Vagina (tissue), 2 donors: ENCODE results near the gene CETP. TPM values are rescaled to one million over a fixed set of nuclear protein-coding genes. Genes with fewer than 3 reads are reported as not detected.

Source experiments
- DNase-seq, 2 donors: peaks; one replicate each; pipeline ENCODE4 v3.0.0-alpha.2; 2017; ENCODE audit errors: extremely low spot score in 2 of 2
- H3K27ac ChIP-seq: fragments of 200-600 bp; sonication (generic); one replicate; pipeline ENCODE4 v1.5.1; 2019
- H3K27me3 ChIP-seq: fragments of 200-600 bp; sonication (generic); one replicate; pipeline ENCODE4 v1.5.1; 2019
- H3K36me3 ChIP-seq, 2 donors: fragments of 200-600 bp; sonication (generic); one replicate each; pipeline ENCODE4 v1.5.1; 2017 to 2019
- H3K4me1 ChIP-seq: fragments of 200-600 bp; sonication (generic); one replicate; pipeline ENCODE4 v1.5.1; 2019
- H3K4me3 ChIP-seq, 2 donors: fragments of 200-600 bp; sonication (generic); 1 replicate in 1 of 2; 2 replicates in 1 of 2; pipeline ENCODE4 v1.5.1; 2016 to 2019
- H3K9me3 ChIP-seq: fragments of 200-600 bp; sonication (generic); one replicate; pipeline ENCODE4 v1.5.1; 2019
- CTCF ChIP-seq, 3 experiments: fragments of 450-650 bp in 2 of 3; fragments of 200-600 bp in 1 of 3; sonication (generic) in 1 of 3; IDR thresholded peaks; one replicate each; pipeline ENCODE4 v1.5.1; 2017 to 2019; ENCODE audit warnings: antibody characterized with exemption in 3 of 3, mild to moderate bottlenecking in 2 of 3, moderate library complexity in 2 of 3
- POLR2A ChIP-seq, 2 donors: fragments of 450-650 bp; IDR thresholded peaks; one replicate each; pipeline ENCODE4 v1.6.1; 2017; ENCODE audit warnings: antibody characterized with exemption in 2 of 2, mild to moderate bottlenecking in 2 of 2, moderate library complexity in 2 of 2
- POLR2AphosphoS5 ChIP-seq, 2 donors: sonication (generic); formaldehyde crosslinking; IDR thresholded peaks; one replicate each; pipeline ENCODE4 v1.9.0; 2017; ENCODE audit warnings: antibody characterized with exemption in 2 of 2, mild to moderate bottlenecking in 2 of 2, low read depth in 1 of 2; ENCODE audit not compliant: insufficient read depth in 1 of 2
- intact Hi-C: fragments of 100-400 bp; cut with DNase I; formaldehyde crosslinking; loops from one replicate; pipeline ENCODE4 v1.15.1; 2023
- total RNA-seq: library from RNA; depleted of rRNA; stranded (reverse); fragments of >200 nt; gene quantifications from one replicate; pipeline ENCODE4 v1.2.3, GENCODE V29; 2016

The CETP gene
- total RNA-seq, 1 donor from 2014 or later: not detected

DNA sequence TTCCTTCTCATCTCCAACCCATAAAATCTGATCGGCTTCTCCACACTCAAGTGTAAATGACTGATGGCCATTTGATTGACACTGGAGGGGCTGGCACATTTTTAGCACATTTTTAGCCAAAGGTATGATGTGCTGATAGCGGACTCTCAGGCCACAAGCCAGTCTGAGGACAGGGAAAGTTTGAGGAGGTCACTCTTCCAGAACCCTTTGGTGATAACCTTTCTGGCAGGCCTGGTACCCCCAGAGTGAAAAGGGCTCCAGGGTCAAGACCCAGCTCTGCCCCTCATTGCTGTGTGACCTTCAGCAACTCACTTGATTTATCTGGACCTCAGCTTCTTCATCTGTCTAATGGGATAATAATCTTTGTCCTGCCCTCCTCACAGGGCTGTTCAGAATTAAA lies 25.9 kb downstream of the CETP start:
- H3K36me3 ChIP-seq: no peaks in the 10 kb centered on the region
- H3K9me3 ChIP-seq: no peaks in the 10 kb centered on the region
- no peaks in the 10 kb centered on the region for H3K27me3 ChIP-seq
- TF ChIP-seq CTCF (IDR thresholded peaks at IDR 0.05) (no peak), POLR2A (IDR thresholded peaks at IDR 0.05) (no peak), POLR2AphosphoS5 (IDR thresholded peaks at IDR 0.05; ENCODE audit: insufficient read depth in 1 of 2, low read depth in 1 of 2) (no peak)
- intact Hi-C loops: loop anchor here (5.0 kb wide), 1 partner anchor 55 kb away; the partner anchor contains the start of gene HERPUD1
- peaks cover 67% of the 10 kb centered on the region for H3K4me1 ChIP-seq
- H3K27ac ChIP-seq: peak overlapping the region; percentile 93
- no peak for DNase-seq
- H3K4me3 ChIP-seq: no peak overlapping the region

DNA sequence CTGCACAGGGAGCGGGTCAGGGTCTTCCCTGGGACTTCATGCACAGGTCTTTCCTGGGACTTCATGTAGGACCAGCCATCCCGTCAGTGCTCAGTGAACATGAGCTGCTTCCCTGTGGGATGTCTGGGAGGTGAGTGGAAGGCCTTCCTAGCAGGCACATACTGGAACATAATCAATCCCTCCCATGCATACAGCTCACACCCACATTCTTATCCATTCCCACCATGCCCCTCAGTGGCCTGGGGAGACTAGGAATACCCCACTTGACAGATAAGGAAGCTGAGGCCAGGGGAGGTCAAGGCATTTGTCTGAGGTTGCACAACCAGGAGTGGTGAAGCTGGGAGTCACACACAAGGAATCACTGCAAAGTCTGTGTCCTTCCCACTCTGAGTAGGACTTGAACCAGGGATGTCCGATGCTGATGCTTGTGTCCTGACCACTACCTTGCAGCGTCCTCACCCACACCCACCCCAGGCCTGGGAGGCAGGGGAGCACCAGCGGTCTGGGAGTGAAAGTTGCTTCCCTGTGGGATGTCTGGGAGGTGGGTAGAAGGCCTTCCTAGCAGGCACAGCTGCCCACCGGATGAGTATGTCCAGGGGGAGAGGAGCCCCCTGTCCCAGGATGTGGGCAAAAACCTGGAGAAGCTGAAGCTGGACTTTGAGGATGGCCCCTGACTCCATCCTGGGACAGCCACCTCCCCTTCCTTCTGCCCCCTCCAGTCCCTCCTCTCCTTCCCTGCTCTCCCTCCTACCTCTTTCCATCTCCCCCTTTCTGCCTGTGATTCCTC lies 26.6 kb downstream of the CETP start:
- no peaks in the 10 kb centered on the region for H3K9me3 ChIP-seq
- peak overlapping the region; percentile 93 for H3K27ac ChIP-seq
- H3K27me3 ChIP-seq: no peaks in the 10 kb centered on the region
- no peak for TF ChIP-seq POLR2AphosphoS5 (IDR thresholded peaks at IDR 0.05; ENCODE audit: insufficient read depth in 1 of 2, low read depth in 1 of 2)
- TF ChIP-seq CTCF (IDR thresholded peaks at IDR 0.05): no peak
- no peak for TF ChIP-seq POLR2A (IDR thresholded peaks at IDR 0.05)
- no peak for DNase-seq
- intact Hi-C loops: loop anchor here (5.0 kb wide), 1 partner anchor 56 kb away; the partner anchor contains the start of gene HERPUD1
- peaks cover 70% of the 10 kb centered on the region for H3K4me1 ChIP-seq
- H3K4me3 ChIP-seq: peak overlapping the region; percentile 51 to 80
- H3K36me3 ChIP-seq: no peaks in the 10 kb centered on the region

GRCh38 chr16:56988948-56989945 lies 27.5 kb downstream of the CETP start, which contains the start of gene NLRC5:
TSS of gene NLRC5 (plus strand) at chr16:56989557. CDS start at chr16:57020713, 31,156 bp downstream.
- peak; percentile 61 to 80 for TF ChIP-seq POLR2A (IDR thresholded peaks at IDR 0.05)
- no peak for TF ChIP-seq CTCF (IDR thresholded peaks at IDR 0.05)
- peak; percentile 91 to 96 for TF ChIP-seq POLR2AphosphoS5 (IDR thresholded peaks at IDR 0.05; ENCODE audit: insufficient read depth in 1 of 2, low read depth in 1 of 2)
- intact Hi-C loops: loop anchor here (5.0 kb wide), 1 partner anchor 57 kb away; the partner anchor contains the start of gene HERPUD1
- Histone ChIP-seq H3K9me3 (no peaks in the 10 kb centered on the region), H3K4me1 (peaks cover 68% of the 10 kb centered on the region), H3K27me3 (no peaks in the 10 kb centered on the region), H3K36me3 (no peaks in the 10 kb centered on the region), H3K4me3 (peak within 1 kb of the TSS; percentile 51 to 80), H3K27ac (peak within 1 kb of the TSS; percentile 93)
- DNase-seq: no peak

DNA sequence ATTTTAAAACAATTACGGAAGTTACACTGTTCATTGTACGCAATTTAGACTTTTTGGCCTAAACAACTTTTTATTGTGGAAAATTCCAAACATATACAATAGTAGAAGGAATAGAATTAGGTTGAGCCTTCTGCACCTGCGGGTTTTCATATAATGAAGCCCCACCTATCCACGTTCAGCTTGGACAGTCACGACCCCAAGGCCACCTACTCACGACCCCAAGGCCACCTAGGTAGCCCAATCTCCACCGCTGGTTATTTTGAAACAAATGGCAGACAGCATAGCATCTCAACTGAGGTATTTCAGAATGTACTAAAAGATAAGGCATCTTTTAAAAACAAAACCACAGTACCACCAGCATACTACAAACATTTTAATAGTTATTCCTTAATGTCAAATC lies 28.2 kb downstream of the CETP start:
- H3K9me3 ChIP-seq: no peaks in the 10 kb centered on the region
- DNase-seq: no peak
- H3K27ac ChIP-seq: peak overlapping the region; percentile 93
- peak overlapping the region; percentile 51 to 80 for H3K4me3 ChIP-seq
- no peaks in the 10 kb centered on the region for H3K27me3 ChIP-seq
- TF ChIP-seq POLR2AphosphoS5 (IDR thresholded peaks at IDR 0.05; ENCODE audit: insufficient read depth in 1 of 2, low read depth in 1 of 2) (no peak), POLR2A (IDR thresholded peaks at IDR 0.05) (no peak), CTCF (IDR thresholded peaks at IDR 0.05) (no peak)
- intact Hi-C loops: loop anchor here (5.0 kb wide), 1 partner anchor 58 kb away; the partner anchor contains the start of gene HERPUD1
- peaks cover 69% of the 10 kb centered on the region for H3K4me1 ChIP-seq
- no peaks in the 10 kb centered on the region for H3K36me3 ChIP-seq
